HG02938 (cell line): ENCODE data around the gene CCDC27.

Experiments
- ATAC-seq: cut with Tn5 transposase; IDR thresholded peaks from one replicate; pipeline ENCODE4 v1.9.1; 2021; ENCODE audit warnings: mild to moderate bottlenecking, moderate library complexity; ENCODE audit not compliant: unreplicated experiment

Gene CCDC27

GRCh38 chr1:3816331-3817137 is 64.3 kb downstream of the CCDC27 start:
- no peak for ATAC-seq

- ATAC-seq = no peak
Measured at GRCh38 chr1:3817138-3817740, 65.0 kb downstream of the CCDC27 start.

GRCh38 chr1:3817821-3818597 is 65.8 kb downstream of the CCDC27 start:
- no peak for ATAC-seq

- ATAC-seq = no peak
Measured at GRCh38 chr1:3819771-3820200, 67.5 kb downstream of the CCDC27 start.

GRCh38 chr1:3820316-3820715 is 68.1 kb downstream of the CCDC27 start:
- ATAC-seq = no peak

GRCh38 chr1:3821004-3821403 is 68.8 kb downstream of the CCDC27 start:
- ATAC-seq = no peak
